CD4-positive, alpha-beta T cell treated with Interleukin-21 for 1 hour (primary cell): ENCODE data around the gene SYCE1.
"Not testable (repeated sequence)": the region's sequence is repeated elsewhere in the genome, so short reads cannot be mapped to it uniquely, and the experiment has no call there.

Source experiments
- DNase-seq: peaks from one replicate; pipeline ENCODE4 v3.0.0-alpha.2; 2020

Gene SYCE1

GRCh38 chr10:133555521-133555920, 9.9 kb downstream of the SYCE1 start:
- no peak for DNase-seq

DNA sequence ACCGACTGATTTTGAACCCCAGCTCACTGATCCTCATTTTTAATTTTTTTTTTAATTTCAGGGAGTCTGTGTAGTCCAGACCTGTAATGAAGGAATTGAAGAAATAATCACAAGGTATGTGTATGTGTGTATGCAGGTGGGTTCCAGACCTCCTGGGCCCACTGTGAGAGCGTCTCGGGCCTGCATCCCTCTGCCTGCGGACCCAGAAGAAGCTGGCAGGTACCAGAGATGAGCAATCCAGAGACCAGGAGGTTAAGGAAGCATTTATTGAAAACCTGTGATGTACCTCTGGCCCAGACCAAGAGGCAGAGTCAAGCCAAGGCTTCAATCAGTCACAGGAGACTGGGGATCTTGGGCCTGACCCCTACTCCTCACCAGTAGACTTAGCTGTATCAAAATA, 10.8 kb downstream of the SYCE1 start:
- DNase-seq, result no peak

GRCh38 chr10:133544506-133544905, 20.9 kb downstream of the SYCE1 start:
- DNase-seq, result no peak

DNA sequence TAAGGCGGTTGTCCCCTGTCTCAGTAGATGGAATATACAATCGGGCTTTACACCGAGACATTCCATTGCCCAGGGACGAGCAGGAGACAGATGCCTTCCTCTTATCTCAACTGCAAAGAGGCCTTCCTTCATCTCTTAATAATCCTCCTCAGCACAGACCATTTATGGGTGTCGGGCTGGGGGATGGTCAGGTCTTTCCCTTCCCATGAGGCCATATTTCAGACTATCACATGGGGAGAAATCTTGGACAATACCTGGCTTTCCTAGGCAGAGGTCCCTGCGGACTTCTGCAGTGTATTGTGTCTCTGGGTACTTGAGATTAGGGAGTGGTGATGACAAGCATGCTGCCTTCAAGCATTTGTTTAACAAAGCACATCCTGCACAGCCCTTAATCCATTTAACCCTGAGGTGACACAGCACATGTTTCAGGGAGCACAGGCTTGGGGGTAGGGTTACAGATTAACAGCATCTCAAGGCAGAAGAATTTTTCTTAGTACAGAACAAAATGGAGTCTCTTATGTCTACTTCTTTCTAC, 23.9 kb downstream of the SYCE1 start:
- DNase-seq, result not testable (repeated sequence)

DNA sequence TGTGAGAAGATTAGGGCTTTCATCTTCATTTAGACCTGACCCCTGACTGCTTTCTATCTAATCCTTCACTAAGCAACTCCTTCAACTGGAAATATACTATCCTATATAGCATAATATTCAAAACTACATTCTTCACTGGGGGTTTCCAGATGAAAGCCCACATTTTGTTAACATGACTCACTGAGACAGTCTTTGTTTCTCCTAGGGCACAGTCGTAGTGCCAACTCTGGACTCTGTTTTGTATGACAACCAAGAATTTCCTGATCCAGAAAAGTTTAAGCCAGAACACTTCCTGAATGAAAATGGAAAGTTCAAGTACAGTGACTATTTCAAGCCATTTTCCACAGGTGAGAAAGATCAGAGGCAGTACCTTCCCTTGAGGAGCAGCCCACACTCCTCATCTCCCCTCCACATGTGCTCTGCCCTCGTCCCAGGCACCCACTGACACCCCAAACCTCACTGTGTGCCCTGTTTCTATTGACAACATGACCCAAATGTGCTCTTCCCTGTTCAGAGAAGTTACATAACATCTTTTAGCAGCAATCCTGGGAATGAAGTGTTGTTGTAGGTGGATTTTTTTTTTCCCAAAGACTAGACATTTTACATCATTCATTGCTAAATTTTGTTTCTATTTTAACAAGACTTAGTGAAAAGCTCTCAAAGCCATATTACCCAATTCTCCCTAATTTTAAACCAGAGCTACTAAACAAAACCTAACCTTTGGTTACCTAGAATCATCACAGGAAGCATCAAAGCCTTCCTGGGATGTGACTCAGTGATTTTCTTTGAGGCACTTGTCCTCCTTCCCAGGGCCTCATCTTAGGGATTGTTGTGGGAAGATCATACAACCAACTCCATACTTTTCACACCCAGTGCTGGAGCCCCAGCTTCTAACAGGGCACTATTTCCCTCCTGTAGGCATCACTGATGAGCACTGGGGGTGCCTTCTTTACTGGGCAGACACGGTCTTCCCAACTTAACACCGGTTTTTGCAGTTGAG, 27.5 kb downstream of the SYCE1 start:
- no peak for DNase-seq

GRCh38 chr10:133536198-133536597, 29.2 kb downstream of the SYCE1 start:
- DNase-seq, result no peak

DNA sequence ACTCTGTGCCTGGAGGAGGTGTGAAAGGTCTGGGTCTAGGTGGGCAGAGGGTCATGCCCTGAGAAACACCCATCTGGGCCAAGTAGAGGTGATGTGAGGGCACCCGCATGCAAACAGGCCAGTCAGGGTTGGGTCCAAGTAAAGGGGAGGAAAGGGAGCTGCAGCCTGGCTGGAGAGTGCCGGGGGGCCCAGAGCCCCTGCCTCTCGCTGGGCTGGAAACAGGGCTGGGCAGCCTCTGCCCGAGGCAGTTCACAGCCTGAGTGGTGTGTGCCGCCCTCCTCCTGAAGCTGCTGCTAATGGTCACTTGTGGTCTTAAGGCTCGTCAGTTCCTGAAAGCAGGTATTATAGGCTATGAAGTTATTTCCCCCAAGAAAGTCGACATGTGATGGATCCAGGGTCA, 31.0 kb downstream of the SYCE1 start:
- DNase-seq, result no peak

- DNase-seq, result no peak
These were observed 32.5 kb downstream of the SYCE1 start for GRCh38 chr10:133532871-133533270.

- DNase-seq, result no peak
These were observed 34.9 kb downstream of the SYCE1 start for GRCh38 chr10:133530506-133530905.

GRCh38 chr10:133529576-133529946, 35.8 kb downstream of the SYCE1 start:
- no peak for DNase-seq

DNA sequence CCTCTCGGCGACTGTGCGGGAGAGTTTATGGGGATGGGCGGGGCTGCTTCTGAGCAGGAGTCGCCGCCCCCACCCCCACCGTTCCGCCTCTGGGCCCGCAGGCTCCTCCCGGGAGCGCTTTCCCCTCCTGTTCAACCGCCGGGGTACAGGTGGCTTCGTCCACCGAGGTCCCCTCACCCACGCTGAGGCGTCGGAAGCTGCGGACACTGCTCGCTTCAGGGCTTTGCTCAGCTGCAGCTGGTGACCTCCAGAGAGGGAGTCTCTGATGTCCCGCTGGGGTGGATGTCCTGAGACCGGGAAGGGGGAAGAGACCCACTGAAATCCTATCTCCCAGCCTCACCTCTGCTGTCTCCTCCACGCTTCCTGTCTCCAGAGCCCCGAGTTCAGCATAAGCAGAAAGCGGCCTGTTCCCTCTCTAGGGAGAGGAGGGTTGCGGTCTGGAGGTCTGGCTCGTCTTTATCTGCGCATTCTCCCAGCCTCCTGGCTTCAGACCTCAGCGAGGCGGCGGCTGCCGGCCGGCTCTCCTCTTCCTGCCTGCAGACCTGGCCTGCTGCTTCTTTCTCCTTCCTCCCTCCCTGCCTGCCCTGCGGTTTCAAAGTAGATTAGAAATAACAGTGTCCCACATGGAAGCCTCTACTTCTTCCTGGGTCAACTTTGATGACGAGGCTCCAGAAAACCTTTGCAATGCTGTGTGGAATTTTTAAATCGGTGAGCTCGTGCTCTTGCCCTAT, 36.4 kb downstream of the SYCE1 start:
- no peak for DNase-seq

DNA sequence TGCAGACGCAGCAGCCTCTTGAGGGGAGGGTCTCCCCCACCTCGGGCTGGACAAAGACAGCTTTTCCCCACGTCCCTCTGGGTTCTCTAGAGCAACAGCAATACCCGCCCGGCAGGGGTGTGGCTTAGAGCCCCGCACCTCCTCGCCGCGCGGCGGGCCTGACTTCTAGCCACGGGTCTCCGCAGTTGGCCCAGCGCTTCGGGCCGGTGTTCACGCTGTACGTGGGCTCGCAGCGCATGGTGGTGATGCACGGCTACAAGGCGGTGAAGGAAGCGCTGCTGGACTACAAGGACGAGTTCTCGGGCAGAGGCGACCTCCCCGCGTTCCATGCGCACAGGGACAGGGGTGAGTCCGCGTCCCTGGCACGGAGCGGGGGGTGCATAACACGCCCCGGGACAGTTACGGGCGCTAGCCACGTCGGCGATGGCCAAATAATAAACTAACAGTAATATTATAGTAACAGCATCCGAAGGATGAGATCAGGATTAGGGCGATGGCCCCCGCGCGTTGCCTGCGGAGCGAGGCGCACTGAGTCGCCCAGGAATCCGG, 37.0 kb downstream of the SYCE1 start:
- DNase-seq, result no peak

GRCh38 chr10:133527771-133528271, 37.6 kb downstream of the SYCE1 start:
- DNase-seq, result no peak

- DNase-seq, result no peak
These were observed 38.3 kb downstream of the SYCE1 start, which contains the start of gene CYP2E1 for GRCh38 chr10:133526957-133527588. TSS of gene CYP2E1 (plus strand) at chr10:133527363. CDS start at chr10:133527396, 33 bp downstream.

DNA sequence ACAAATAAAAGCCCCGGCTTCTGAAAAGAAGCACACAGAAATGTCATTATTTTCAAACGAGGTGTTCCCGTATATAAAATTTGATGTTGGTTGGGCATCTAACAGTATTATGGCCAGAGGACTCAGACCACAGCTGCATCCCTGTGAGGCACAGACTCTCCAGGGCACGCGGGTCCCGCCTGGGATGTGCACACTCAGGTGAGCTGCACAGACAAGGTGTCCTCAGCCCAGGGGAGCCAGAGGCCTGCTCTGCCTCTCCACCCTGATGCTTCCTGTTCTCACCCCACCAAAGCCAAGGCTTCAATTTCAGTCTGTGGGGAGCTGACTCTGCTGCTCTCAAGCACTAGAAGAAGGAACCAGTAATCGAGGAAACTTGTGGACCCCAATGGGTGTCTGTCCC, 39.9 kb downstream of the SYCE1 start:
- no peak for DNase-seq

DNA sequence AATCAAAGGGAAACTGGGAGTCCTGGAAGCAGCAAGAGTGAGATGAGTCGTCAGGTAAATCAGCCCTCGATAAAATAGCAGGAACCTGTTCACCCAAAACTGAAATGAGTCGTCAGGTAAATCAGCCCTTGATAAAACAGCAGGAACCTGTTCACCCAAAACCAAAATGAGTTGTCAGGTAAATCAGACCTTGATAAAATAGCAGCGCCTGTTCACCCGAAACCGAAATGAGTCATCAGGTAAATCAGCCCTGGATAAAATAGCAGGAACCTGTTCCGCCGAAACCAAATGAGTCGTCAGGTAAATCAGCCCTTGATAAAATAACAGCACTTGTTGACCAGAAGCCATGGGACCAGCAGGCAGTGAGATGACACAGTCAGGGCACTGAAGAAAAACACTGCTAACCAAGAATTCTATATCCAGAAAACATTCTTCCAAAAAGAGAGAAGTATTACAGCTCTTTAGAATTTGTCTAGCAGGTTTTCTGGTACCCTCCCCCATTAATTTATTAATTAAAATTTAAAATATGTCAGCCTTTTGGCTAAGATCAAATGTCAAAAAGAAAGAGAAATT, 41.7 kb downstream of the SYCE1 start:
- DNase-seq, result no peak

DNA sequence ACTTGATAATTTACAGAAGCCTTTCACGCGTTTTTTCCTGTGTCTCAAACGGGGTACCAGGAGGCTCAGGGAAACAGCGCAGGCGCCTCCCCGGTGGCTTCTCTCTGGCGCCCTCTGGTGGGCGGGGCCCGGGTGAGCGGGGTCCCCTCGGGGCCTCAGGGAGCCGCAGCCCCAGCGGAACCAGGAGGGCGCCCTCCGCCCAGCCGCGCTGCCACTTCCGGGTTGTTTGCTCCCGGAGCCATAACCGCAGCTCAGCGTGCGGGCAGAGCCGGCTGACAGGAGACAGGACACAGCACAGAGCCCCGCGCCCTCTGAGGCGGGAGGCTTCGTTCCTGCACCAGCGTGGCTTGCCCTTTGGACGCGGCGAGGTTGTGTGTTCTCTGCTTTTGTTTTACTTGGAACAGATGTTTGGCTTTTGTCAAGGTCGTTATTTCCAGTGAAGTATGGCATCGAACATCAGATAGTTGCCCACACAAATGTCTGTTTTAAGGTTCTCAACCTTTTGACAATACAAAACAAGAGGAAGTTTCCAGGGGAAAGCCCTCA, 45.1 kb downstream of the SYCE1 start:
- DNase-seq, result peak; percentile 88

DNA sequence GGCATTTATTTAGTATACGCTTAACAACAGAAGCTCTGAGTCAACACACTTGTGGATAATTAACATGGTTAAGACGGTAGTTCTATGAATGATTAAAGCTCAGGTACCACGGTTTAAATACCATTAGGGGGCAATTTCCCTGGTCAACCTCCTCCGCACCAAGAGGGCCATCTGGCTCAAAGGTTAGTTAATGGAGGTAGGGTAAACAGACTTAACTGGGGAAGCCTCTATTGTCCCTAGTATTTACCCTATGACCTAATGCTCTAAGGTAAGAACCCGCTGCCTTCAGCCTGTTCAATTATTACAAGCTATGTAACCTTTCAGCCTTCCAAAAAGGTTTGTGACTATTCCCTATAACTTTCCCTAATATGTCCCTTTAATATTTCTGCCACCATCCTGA, 46.9 kb downstream of the SYCE1 start:
- not testable (repeated sequence) for DNase-seq

GRCh38 chr10:133516057-133516456, 49.3 kb downstream of the SYCE1 start:
- DNase-seq, result no peak

GRCh38 chr10:133515471-133515870, 49.9 kb downstream of the SYCE1 start:
- DNase-seq, result no peak

DNA sequence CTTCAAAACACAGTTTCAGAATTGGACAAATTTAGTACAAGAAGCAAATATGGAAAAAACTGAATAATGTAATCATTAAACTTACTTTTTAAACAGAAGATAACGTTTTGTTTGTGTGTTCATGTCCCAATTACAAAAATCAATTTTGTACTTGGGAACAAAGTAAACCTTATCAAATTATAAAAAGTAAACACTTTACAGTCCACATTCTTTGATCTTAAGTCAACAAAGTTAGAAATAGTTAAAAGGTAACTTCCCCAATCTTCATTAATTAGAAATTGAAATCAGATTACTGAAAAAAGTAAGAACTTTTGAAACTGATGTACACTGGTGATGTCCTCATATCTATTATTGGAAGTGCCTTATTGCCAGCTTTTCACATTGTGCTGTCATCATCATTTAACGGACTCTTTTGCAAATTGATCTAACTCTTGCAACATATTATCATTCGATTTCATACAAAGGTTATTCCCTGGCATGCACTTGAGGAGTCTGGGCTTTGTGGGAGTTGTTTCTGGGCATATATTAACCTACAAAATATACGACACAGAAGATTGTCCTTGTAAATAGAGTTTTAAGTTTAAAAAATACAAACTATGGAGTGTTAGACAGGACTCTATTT, 53.4 kb downstream of the SYCE1 start:
- DNase-seq, result no peak
